NCI-H2227 (cell line): Measurements from ENCODE around the gene MRNIP.
A peak's percentile ranks its signal among the peaks of the same experiment; 100 is the strongest.
"Not testable (repeated sequence)": the region's sequence is repeated elsewhere in the genome, so short reads cannot be mapped to it uniquely, and the experiment has no call there.

Source experiments
- DNase-seq: peaks from one replicate; lab custom pipeline; 2025; ENCODE audit not compliant: unreplicated experiment; lab: John Stamatoyannopoulos, UW

The MRNIP gene

GRCh38 chr5:179872055-179872827, 13.6 kb upstream of the MRNIP start:
- no peak for DNase-seq

GRCh38 chr5:179871533-179871932, 12.9 kb upstream of the MRNIP start:
- not testable (repeated sequence) for DNase-seq

- no peak for DNase-seq
Observed at GRCh38 chr5:179870952-179871351, 12.3 kb upstream of the MRNIP start.

- DNase-seq, result peak; percentile 4
Observed at GRCh38 chr5:179870403-179870903, 11.8 kb upstream of the MRNIP start.

- no peak for DNase-seq
Observed at GRCh38 chr5:179869641-179870402, 11.2 kb upstream of the MRNIP start.

GRCh38 chr5:179869101-179869500, 10.5 kb upstream of the MRNIP start:
- DNase-seq, result no peak

- no peak for DNase-seq
Observed at GRCh38 chr5:179868541-179868940, 9.9 kb upstream of the MRNIP start.

GRCh38 chr5:179867476-179867875, 8.9 kb upstream of the MRNIP start:
- DNase-seq, result no peak

GRCh38 chr5:179867079-179867465, 8.5 kb upstream of the MRNIP start:
- DNase-seq, result no peak

GRCh38 chr5:179866241-179867078, 7.8 kb upstream of the MRNIP start:
- no peak for DNase-seq

- no peak for DNase-seq
Observed at GRCh38 chr5:179865491-179866240, 7.0 kb upstream of the MRNIP start.

- no peak for DNase-seq
Observed at GRCh38 chr5:179864686-179865085, 6.1 kb upstream of the MRNIP start.

- DNase-seq, result no peak
Observed at GRCh38 chr5:179863449-179864085, 5.0 kb upstream of the MRNIP start.

GRCh38 chr5:179862891-179863290, 4.3 kb upstream of the MRNIP start:
- DNase-seq, result no peak

GRCh38 chr5:179862296-179862695, 3.7 kb upstream of the MRNIP start:
- no peak for DNase-seq

GRCh38 chr5:179860301-179860700, 1.7 kb upstream of the MRNIP start:
- DNase-seq, result no peak

GRCh38 chr5:179858241-179858585, 404 bp downstream of the MRNIP start:
- peak; percentile 41 for DNase-seq

GRCh38 chr5:179854356-179854755, 4.3 kb downstream of the MRNIP start:
- no peak for DNase-seq

- DNase-seq, result no peak
Observed at GRCh38 chr5:179852993-179853547, 5.5 kb downstream of the MRNIP start.

- no peak for DNase-seq
Observed at GRCh38 chr5:179841621-179842020, 17.0 kb downstream of the MRNIP start.
